ENCODE results near the gene ZNF563. TPM values are rescaled to one million over a fixed set of nuclear protein-coding genes. Genes with fewer than 3 reads are reported as not detected.
"Not testable (repeated sequence)": the region's sequence is repeated elsewhere in the genome, so short reads cannot be mapped to it uniquely, and the experiment has no call there.

The ZNF563 gene
- 7.0 TPM for polyA plus RNA-seq (2012; ENCODE audit: missing spikeins)

DNA sequence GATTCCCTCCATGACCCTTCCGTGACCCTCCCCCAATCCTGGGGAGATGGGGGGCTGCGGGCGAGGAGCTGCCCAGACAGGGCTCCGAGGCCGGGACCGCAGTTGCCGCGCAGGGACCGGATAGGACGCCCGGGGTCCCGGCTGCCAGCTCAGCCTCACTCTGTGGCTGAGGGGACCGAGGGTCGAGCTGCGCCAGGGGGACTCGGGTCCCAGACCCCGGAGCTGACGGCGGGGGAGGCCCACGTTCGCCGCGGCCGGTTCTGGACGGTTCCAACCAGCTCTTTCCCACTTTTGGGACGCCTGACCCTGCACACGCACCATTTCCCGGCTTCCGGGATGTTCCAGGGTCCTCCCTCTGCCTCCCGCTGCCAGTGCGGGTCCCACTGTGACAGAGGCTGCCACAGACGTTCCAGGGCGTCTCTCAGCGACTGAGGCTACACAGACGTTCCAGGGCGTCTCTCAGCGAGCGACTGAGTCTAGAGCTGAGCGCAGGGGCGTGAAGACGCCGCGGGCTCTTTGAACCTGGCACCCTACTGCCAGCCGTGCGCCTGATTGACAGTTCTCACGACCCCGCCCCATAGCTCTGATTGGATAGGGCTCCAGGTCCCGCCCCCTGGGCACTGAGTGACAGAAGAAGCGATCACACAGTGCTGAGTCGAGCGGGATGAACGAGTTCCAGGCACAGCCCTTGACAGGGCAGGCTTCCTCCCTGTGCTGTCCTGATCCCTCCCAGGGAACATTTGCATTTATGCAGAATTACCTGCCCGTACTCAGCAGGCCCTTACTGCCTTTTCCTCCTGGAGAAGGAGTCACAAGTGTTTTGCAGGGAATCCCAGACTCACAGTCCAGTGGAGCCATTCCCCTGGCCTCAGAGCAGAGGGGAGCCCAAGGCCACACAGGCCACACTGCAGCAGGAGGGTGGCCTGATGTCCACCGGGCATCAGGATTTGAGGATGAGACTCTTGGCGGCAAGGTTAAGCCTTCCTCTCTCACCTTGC lies at the start of gene ZNF563:
Gene ZNF563 (minus strand): TSS at position 472 of the 998 bp plus-strand sequence. CDS start 151 bp downstream, at position 321.
- DNase-seq (ENCODE audit: insufficient read length) (peak; percentile 79), FAIRE-seq (peak; percentile 98)
- TF ChIP-seq TAF1 (IDR thresholded peaks at IDR 0.05; ENCODE audit: borderline replicate concordance, low read depth, low read length) (peak; percentile 66; the same call in 1 of the 2 replicates), POLR2AphosphoS5 (IDR thresholded peaks at IDR 0.05; ENCODE audit: low read depth, low read length) (peak; percentile 84), POLR2A (IDR thresholded peaks at IDR 0.05; ENCODE audit: low read depth, low read length) (peak; percentile 92)

GRCh38 chr19:12380444-12380737 lies 47.0 kb upstream of the ZNF563 start:
- FAIRE-seq (no peak), DNase-seq (ENCODE audit: insufficient read length) (no peak)
- no peak for TF ChIP-seq POLR2A (IDR thresholded peaks at IDR 0.05; ENCODE audit: low read depth, low read length)
- TF ChIP-seq POLR2AphosphoS5 (IDR thresholded peaks at IDR 0.05; ENCODE audit: low read depth, low read length) = no peak
- no peak for TF ChIP-seq TAF1 (IDR thresholded peaks at IDR 0.05; ENCODE audit: borderline replicate concordance, low read depth, low read length)

GRCh38 chr19:12379732-12380443 lies 46.5 kb upstream of the ZNF563 start:
- no peak for TF ChIP-seq POLR2A (IDR thresholded peaks at IDR 0.05; ENCODE audit: low read depth, low read length)
- no peak for TF ChIP-seq TAF1 (IDR thresholded peaks at IDR 0.05; ENCODE audit: borderline replicate concordance, low read depth, low read length)
- no peak for TF ChIP-seq POLR2AphosphoS5 (IDR thresholded peaks at IDR 0.05; ENCODE audit: low read depth, low read length)

DNA sequence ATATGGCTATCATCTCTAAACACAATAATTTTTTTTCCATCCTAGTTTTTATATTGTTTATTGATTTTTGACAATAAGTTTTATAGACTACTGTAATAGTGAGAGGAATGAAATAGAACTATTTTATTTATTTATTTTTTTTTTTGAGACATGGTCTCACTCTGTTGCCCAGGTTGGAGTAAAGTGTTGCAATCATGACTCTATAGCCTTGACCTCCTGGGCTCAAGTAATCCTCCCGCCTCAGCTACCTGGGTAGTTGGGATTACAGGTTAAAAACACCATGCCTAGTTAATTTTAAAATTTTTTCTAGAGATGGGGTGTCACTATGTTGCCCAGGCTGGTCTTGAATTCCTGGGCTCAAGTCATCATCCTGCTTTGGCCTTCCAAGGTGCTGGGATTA lies 40.6 kb upstream of the ZNF563 start:
- TF ChIP-seq POLR2AphosphoS5 (IDR thresholded peaks at IDR 0.05; ENCODE audit: low read depth, low read length) (no peak), TAF1 (IDR thresholded peaks at IDR 0.05; ENCODE audit: borderline replicate concordance, low read depth, low read length) (no peak), POLR2A (IDR thresholded peaks at IDR 0.05; ENCODE audit: low read depth, low read length) (no peak)
- DNase-seq (ENCODE audit: insufficient read length) (no peak), FAIRE-seq (no peak)

More at GRCh38 chr19:12379732-12380443, 46.5 kb upstream of the ZNF563 start:
- DNase-seq (ENCODE audit: insufficient read length) = no peak
- FAIRE-seq = no peak

GRCh38 chr19:12365236-12366162 lies 32.1 kb upstream of the ZNF563 start, which contains the start of gene ZNF442:
TSS of gene ZNF442 (minus strand) at chr19:12365683. CDS start at chr19:12363631, 2,052 bp downstream.
- TF ChIP-seq POLR2A (IDR thresholded peaks at IDR 0.05; ENCODE audit: low read depth, low read length) = peak; percentile 83
- TF ChIP-seq TAF1 (IDR thresholded peaks at IDR 0.05; ENCODE audit: borderline replicate concordance, low read depth, low read length) = peak; percentile 54; the same call in 1 of the 2 replicates
- peak; percentile 71 for TF ChIP-seq POLR2AphosphoS5 (IDR thresholded peaks at IDR 0.05; ENCODE audit: low read depth, low read length)

GRCh38 chr19:12364391-12365235 lies 31.2 kb upstream of the ZNF563 start:
- FAIRE-seq (no peak), DNase-seq (ENCODE audit: insufficient read length) (no peak)
- no peak for TF ChIP-seq POLR2A (IDR thresholded peaks at IDR 0.05; ENCODE audit: low read depth, low read length)
- TF ChIP-seq POLR2AphosphoS5 (IDR thresholded peaks at IDR 0.05; ENCODE audit: low read depth, low read length) = no peak

More at GRCh38 chr19:12365236-12366162, 32.1 kb upstream of the ZNF563 start, which contains the start of gene ZNF442:
- DNase-seq (ENCODE audit: insufficient read length) (peak; percentile 87), FAIRE-seq (peak; percentile 96)

GRCh38 chr19:12362236-12362635 lies 28.8 kb upstream of the ZNF563 start:
- not testable (repeated sequence) for DNase-seq (ENCODE audit: insufficient read length); FAIRE-seq

DNA sequence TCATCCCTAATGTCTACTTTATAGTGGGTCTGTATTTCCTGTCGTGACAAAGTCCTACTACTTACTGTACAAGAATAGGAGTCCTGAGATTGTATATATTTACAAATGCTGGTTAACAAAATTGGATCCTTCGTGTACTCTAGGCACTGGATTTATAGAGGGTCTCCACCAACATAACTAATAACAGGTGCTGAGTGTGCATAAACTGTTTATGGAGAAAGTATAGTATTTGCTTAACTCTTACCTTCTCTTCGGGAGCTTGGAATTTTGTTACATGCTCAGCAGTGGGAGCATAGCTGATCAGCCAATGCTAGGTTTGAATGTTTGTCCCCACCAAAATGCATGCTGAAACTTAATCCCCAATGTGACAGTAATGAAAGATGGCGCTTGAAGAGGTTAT lies 19.9 kb upstream of the ZNF563 start:
- FAIRE-seq = no peak
- TF ChIP-seq TAF1 (IDR thresholded peaks at IDR 0.05; ENCODE audit: borderline replicate concordance, low read depth, low read length) (no peak), POLR2A (IDR thresholded peaks at IDR 0.05; ENCODE audit: low read depth, low read length) (no peak), POLR2AphosphoS5 (IDR thresholded peaks at IDR 0.05; ENCODE audit: low read depth, low read length) (no peak)

GRCh38 chr19:12350890-12351197 lies 17.4 kb upstream of the ZNF563 start:
- TF ChIP-seq TAF1 (IDR thresholded peaks at IDR 0.05; ENCODE audit: borderline replicate concordance, low read depth, low read length) (no peak), POLR2A (IDR thresholded peaks at IDR 0.05; ENCODE audit: low read depth, low read length) (no peak), POLR2AphosphoS5 (IDR thresholded peaks at IDR 0.05; ENCODE audit: low read depth, low read length) (no peak)
- DNase-seq (ENCODE audit: insufficient read length) (no peak), FAIRE-seq (no peak)

More for the DNA sequence above, 19.9 kb upstream of the ZNF563 start:
- no peak for DNase-seq (ENCODE audit: insufficient read length)

DNA sequence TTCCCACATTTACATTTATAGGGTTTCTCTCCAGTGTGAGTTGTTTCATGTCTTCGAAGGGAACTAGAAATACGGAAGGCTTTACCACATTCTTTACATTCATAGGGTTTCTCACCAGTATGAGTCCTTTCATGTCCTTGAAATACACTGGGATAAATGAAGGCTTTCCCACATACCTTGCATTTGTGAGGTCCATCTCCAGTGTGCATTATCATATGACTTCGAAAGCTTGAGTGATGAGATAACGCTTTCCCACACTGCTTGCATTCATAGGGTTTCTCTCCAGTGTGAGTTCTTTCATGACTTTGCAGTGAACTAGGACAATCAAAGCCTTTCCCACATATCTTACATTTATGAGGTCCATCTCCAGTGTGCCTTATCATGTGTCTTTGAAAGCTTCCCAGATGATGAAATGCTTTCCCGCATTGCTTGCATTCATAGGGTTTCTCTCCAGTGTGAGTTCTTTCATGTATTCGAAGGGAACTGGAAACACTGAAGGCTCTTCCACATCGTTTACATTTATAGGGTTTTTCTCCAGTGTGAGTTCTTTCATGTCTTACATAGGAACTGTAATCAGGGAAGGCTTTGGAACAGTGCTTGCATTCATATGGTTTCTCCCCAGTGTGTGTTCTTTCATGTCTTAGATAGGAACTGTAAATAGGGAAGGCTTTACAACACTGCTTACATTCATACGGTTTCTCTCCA lies 16.9 kb upstream of the ZNF563 start:
- FAIRE-seq = no peak
- no peak for DNase-seq (ENCODE audit: insufficient read length)
- no peak for TF ChIP-seq TAF1 (IDR thresholded peaks at IDR 0.05; ENCODE audit: borderline replicate concordance, low read depth, low read length)
- TF ChIP-seq POLR2A (IDR thresholded peaks at IDR 0.05; ENCODE audit: low read depth, low read length) = no peak
- no peak for TF ChIP-seq POLR2AphosphoS5 (IDR thresholded peaks at IDR 0.05; ENCODE audit: low read depth, low read length)

Measured in GM12892 (cell line).